Type B pancreatic cell (in vitro differentiated cells): Measurements from ENCODE around the gene PSTK. TPM values are rescaled to one million over a fixed set of nuclear protein-coding genes. Genes with fewer than 3 reads are reported as not detected.

ENCODE experiments used
- DNase-seq: peaks from one replicate; pipeline ENCODE4 v3.0.0; 2021; ENCODE audit warnings: mixed read lengths; ENCODE audit not compliant: unreplicated experiment; ENCODE audit errors: extremely low spot score
- H3K27ac Mint-ChIP-seq: 2 replicates; pipeline ENCODE4 v1.8.0; 2021; ENCODE audit warnings: mild to moderate bottlenecking, mixed read lengths
- H3K27me3 Mint-ChIP-seq: 2 replicates; pipeline ENCODE4 v1.8.0; 2021; ENCODE audit warnings: mixed read lengths
- H3K36me3 Mint-ChIP-seq: 2 replicates; pipeline ENCODE4 v1.8.0; 2021; ENCODE audit warnings: mixed read lengths
- H3K4me1 Mint-ChIP-seq: one replicate; pipeline ENCODE4 v1.8.0; 2021; ENCODE audit warnings: mixed read lengths; ENCODE audit not compliant: unreplicated experiment
- H3K4me3 Mint-ChIP-seq: 2 replicates; pipeline ENCODE4 v1.8.0; 2021; ENCODE audit warnings: mild to moderate bottlenecking, mixed read lengths
- H3K9me3 Mint-ChIP-seq: 2 replicates; pipeline ENCODE4 v1.8.0; 2021; ENCODE audit warnings: mixed read lengths
- total RNA-seq: library from RNA; stranded (reverse); gene quantifications from 2 replicates; pipeline ENCODE4 v1.2.1, GENCODE V29; 2021; ENCODE audit warnings: low replicate concordance
- TF ChIP-seq, protein P1 (sequence below): fragments of 200-600 bp; sonication (generic); conservative IDR thresholded peaks from 2 replicates; pipeline ENCODE4 v1.5.0; 2021; ENCODE audit warnings: antibody characterized with exemption, mild to moderate bottlenecking

The PSTK gene
- total RNA-seq, 1 donor from 2014 or later, result 5.0 TPM

DNA sequence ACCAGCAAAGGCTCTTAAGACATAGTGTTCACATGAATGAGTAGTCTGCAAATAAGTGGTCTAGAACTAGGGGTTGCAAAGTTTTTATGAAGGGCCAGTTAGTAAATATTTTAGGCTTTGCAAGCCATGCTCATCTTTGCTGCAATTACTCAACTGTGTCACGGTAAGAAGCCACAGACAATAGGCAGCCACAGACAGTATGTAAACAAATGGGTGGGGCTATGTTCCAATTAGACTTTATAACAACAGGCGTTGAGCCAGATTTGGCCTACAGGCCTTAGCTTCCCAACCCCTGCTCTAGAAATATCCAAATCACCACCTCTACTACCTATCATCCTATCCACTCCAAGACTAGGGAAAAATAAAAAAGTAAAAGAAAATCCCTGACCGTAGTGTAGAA is 19.1 kb downstream of the PSTK start:
- Mint-ChIP-seq H3K4me3 (no peak overlapping the region), H3K36me3 (peaks cover 14% of the 10 kb centered on the region), H3K9me3 (no peaks in the 10 kb centered on the region), H3K4me1 (no peaks in the 10 kb centered on the region), H3K27me3 (no peaks in the 10 kb centered on the region), H3K27ac (no peak overlapping the region)
- TF ChIP-seq, protein P1, sequence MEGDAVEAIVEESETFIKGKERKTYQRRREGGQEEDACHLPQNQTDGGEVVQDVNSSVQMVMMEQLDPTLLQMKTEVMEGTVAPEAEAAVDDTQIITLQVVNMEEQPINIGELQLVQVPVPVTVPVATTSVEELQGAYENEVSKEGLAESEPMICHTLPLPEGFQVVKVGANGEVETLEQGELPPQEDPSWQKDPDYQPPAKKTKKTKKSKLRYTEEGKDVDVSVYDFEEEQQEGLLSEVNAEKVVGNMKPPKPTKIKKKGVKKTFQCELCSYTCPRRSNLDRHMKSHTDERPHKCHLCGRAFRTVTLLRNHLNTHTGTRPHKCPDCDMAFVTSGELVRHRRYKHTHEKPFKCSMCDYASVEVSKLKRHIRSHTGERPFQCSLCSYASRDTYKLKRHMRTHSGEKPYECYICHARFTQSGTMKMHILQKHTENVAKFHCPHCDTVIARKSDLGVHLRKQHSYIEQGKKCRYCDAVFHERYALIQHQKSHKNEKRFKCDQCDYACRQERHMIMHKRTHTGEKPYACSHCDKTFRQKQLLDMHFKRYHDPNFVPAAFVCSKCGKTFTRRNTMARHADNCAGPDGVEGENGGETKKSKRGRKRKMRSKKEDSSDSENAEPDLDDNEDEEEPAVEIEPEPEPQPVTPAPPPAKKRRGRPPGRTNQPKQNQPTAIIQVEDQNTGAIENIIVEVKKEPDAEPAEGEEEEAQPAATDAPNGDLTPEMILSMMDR, result no peak
- DNase-seq, result no peak

DNA sequence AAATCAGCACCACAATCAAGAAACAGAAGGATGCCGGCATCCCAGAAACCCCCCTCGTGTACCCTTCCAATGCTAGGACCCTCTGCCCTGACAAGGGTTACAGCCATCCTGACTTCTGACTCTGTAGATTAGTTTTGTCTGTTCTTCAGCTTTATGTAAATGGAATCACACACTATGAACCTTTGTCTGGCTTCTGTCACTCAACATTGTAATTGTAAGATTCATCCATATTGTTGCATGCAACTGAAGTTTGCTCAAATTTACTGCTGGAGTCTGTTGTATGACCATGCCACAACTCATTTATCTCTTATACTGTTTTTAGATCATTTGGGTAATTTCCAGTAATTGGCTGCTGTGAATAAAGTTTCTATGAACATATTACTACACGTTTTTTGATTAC is 20.0 kb downstream of the PSTK start:
- Mint-ChIP-seq H3K27ac (no peak overlapping the region), H3K36me3 (peaks cover 13% of the 10 kb centered on the region), H3K9me3 (no peaks in the 10 kb centered on the region), H3K27me3 (no peaks in the 10 kb centered on the region), H3K4me1 (no peaks in the 10 kb centered on the region), H3K4me3 (no peak overlapping the region)
- DNase-seq, result no peak
- TF ChIP-seq, protein P1, result no peak

DNA sequence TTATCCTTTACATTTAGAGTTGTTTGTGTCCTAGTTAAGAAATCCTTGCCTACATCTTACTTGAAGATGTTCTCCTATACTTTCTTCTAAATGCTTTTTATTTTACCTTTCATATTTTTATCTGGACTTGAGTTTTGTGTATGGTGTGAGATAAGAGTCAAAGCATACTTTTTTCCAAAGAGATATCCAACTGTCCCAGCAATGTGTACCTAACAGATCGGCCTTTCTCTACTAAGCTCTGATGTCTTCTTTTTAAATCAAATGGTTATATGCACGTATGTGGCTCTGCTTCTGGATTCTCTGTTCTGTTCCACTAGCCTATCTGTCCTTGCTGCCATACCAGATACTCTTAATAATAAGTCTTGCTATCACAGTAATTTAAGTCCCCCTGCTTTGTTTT is 21.2 kb downstream of the PSTK start:
- TF ChIP-seq, protein P1, result no peak
- Mint-ChIP-seq H3K27me3 (no peaks in the 10 kb centered on the region), H3K36me3 (peaks cover 10% of the 10 kb centered on the region), H3K27ac (no peak overlapping the region), H3K4me3 (no peak overlapping the region), H3K4me1 (no peaks in the 10 kb centered on the region), H3K9me3 (no peaks in the 10 kb centered on the region)
- no peak for DNase-seq

GRCh38 chr10:123004298-123004697 is 24.1 kb downstream of the PSTK start:
- Mint-ChIP-seq H3K27ac (no peak overlapping the region), H3K4me3 (no peak overlapping the region), H3K4me1 (peaks cover 11% of the 10 kb centered on the region), H3K9me3 (no peaks in the 10 kb centered on the region), H3K27me3 (no peaks in the 10 kb centered on the region), H3K36me3 (peaks cover 10% of the 10 kb centered on the region)
- TF ChIP-seq, protein P1, result no peak
- DNase-seq, result no peak

GRCh38 chr10:123007558-123008354 is 27.6 kb downstream of the PSTK start:
- Mint-ChIP-seq H3K9me3 (no peaks in the 10 kb centered on the region), H3K27ac (peak overlapping the region; percentile 99), H3K4me3 (peak overlapping the region; percentile 100), H3K36me3 (peaks cover 5% of the 10 kb centered on the region), H3K4me1 (peaks cover 26% of the 10 kb centered on the region), H3K27me3 (no peaks in the 10 kb centered on the region)
- DNase-seq, result no peak
- TF ChIP-seq, protein P1, result peak; percentile 34
